Activated CD8-positive, alpha-beta T cell treated with anti-CD3 and anti-CD28 coated beads for 36 hours (primary cell): ENCODE data around the gene AGFG2. TPM values are rescaled to one million over a fixed set of nuclear protein-coding genes. Genes with fewer than 3 reads are reported as not detected.
A peak's percentile ranks its signal among the peaks of the same experiment; 100 is the strongest.

Source experiments
- ATAC-seq: fragments of 200-7000 bp; cut with Tn5 transposase; one replicate; pipeline ENCODE4 v1.10.0; 2021; ENCODE audit warnings: mild to moderate bottlenecking, moderate library complexity
- CTCF ChIA-PET: fragments of 350-600 bp; sonication (Branson Sonifier 250); formaldehyde crosslinking; loops from one replicate; lab custom pipeline; 2021; ENCODE audit warnings: antibody characterized with exemption; lab: Charles Lee
- POLR2A ChIA-PET: fragments of 350-600 bp; sonication (Branson Sonifier 250); formaldehyde crosslinking; loops from one replicate; lab custom pipeline; 2021; ENCODE audit warnings: antibody characterized with exemption; lab: Charles Lee
- DNase-seq: peaks from one replicate; pipeline ENCODE4 v3.0.0-alpha.2; 2020
- H3K27ac Mint-ChIP-seq: one replicate; pipeline ENCODE4 v1.8.0; 2021; ENCODE audit warnings: mild to moderate bottlenecking, mixed read lengths
- H3K27me3 Mint-ChIP-seq: one replicate; pipeline ENCODE4 v1.8.0; 2021; ENCODE audit warnings: mixed read lengths
- H3K36me3 Mint-ChIP-seq: one replicate; pipeline ENCODE4 v1.8.0; 2021; ENCODE audit warnings: low read depth, mixed read lengths
- H3K4me1 Mint-ChIP-seq: one replicate; pipeline ENCODE4 v1.8.0; 2021; ENCODE audit warnings: low read depth, mixed read lengths
- H3K4me3 Mint-ChIP-seq: one replicate; pipeline ENCODE4 v1.8.0; 2021; ENCODE audit warnings: mild to moderate bottlenecking, moderate library complexity, mixed read lengths
- H3K9me3 Mint-ChIP-seq: one replicate; pipeline ENCODE4 v1.8.0; 2021; ENCODE audit warnings: mixed read lengths
- intact Hi-C: fragments of 100-400 bp; cut with micrococcal nuclease; formaldehyde crosslinking; loops from one replicate; pipeline ENCODE4 v1.10.0; 2022
- total RNA-seq, 2 experiments: library from RNA; stranded (reverse); gene quantifications; one replicate each; pipeline ENCODE4 v1.2.3, GENCODE V29; 2021
- TF ChIP-seq, protein P1 (sequence below): fragments of 200-600 bp; IDR thresholded peaks from one replicate; pipeline ENCODE4 v1.8.0; 2022; ENCODE audit warnings: antibody characterized with exemption, mild to moderate bottlenecking

Gene AGFG2
- total RNA-seq, 2 experiments from 2014 or later, result 45.6 to 45.8 TPM

DNA sequence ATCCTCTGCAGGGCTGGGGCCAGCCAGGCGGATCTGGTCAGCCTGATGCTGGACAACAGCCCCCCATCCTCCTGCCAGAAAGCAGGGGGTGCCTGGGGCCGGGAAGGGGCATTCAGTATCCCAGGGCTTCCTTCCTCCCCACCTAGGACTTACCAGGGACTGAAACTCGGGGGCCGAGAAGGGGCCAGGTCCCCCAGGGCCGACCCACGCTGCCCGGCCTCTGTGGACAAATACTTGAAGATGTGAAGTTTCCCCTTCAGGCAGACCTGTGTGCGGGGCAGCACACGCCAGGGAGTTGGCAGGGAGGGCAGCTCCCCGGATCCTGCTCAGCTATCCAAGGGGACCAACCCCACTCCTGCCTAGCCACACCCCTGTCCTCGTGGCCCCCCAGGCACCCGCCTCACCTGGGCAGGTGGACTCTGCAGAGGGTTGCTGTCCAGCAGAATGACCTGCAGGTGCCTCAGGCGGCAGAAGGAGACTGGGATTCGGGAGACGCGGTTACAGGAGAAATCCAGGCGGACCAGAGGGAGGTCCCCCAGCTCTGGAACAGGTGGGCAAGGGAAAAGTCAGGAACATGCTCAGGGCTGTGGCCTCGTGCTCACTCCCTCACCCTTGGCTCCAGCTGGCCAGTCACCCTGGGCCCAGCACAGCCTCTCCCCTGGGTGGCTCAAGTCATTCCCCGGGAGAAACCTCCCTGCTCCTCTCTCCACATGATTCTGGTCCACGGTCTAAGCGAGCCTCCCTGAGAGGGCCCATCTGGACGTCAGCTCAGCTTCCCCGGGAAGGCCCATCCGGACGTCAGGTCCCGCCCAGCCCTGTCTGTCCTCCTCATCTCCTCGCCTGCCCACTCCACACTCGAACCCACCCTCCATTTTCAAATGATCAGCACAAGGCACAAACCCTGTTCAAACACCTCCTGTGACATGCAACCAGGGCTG lies 39.5 kb downstream of the AGFG2 start:
- DNase-seq (no peak), ATAC-seq (no peak)
- Mint-ChIP-seq H3K27ac (no peak overlapping the region), H3K4me1 (peaks cover 12% of the 10 kb centered on the region), H3K4me3 (no peak overlapping the region), H3K9me3 (no peaks in the 10 kb centered on the region), H3K27me3 (no peaks in the 10 kb centered on the region), H3K36me3 (peaks cover 9% of the 10 kb centered on the region)
- POLR2A ChIA-PET, result interaction anchor here (0.8 to 1.0 kb wide), 2 partner anchors 7 to 8 kb away, joined by 3 read pairs; partner anchors contain the start of genes FBXO24 and LRCH4
- TF ChIP-seq, protein P1, sequence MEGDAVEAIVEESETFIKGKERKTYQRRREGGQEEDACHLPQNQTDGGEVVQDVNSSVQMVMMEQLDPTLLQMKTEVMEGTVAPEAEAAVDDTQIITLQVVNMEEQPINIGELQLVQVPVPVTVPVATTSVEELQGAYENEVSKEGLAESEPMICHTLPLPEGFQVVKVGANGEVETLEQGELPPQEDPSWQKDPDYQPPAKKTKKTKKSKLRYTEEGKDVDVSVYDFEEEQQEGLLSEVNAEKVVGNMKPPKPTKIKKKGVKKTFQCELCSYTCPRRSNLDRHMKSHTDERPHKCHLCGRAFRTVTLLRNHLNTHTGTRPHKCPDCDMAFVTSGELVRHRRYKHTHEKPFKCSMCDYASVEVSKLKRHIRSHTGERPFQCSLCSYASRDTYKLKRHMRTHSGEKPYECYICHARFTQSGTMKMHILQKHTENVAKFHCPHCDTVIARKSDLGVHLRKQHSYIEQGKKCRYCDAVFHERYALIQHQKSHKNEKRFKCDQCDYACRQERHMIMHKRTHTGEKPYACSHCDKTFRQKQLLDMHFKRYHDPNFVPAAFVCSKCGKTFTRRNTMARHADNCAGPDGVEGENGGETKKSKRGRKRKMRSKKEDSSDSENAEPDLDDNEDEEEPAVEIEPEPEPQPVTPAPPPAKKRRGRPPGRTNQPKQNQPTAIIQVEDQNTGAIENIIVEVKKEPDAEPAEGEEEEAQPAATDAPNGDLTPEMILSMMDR, result no peak
- intact Hi-C loops, result no loop called here
- CTCF ChIA-PET, result interaction anchor here (0.8 to 1.3 kb wide), 2 partner anchors 14 to 127 kb away, joined by 3 to 4 read pairs; partner anchors contain the start of gene POP7

GRCh38 chr7:100580466-100581283 lies 41.7 kb downstream of the AGFG2 start:
- no peaks in the 10 kb centered on the region for H3K27me3 Mint-ChIP-seq
- ChIA-PET POLR2A (interaction anchor here (1.0 to 1.4 kb wide), 2 partner anchors 10 to 111 kb away, joined by 3 to 4 read pairs; no protein-coding TSS in a partner anchor), CTCF (interaction anchor here (0.8 to 1.0 kb wide), 2 partner anchors 17 to 125 kb away, joined by 3 to 4 read pairs; partner anchors contain the start of gene POP7)
- intact Hi-C loops, result no loop called here
- no peaks in the 10 kb centered on the region for H3K9me3 Mint-ChIP-seq
- no peak for ATAC-seq
- TF ChIP-seq, protein P1, result no peak
- H3K27ac Mint-ChIP-seq, result no peak overlapping the region
- no peak for DNase-seq
- peaks cover 5% of the 10 kb centered on the region for H3K36me3 Mint-ChIP-seq
- peaks cover 20% of the 10 kb centered on the region for H3K4me1 Mint-ChIP-seq
- no peak overlapping the region for H3K4me3 Mint-ChIP-seq

GRCh38 chr7:100582041-100582579 lies 43.1 kb downstream of the AGFG2 start:
- no peaks in the 10 kb centered on the region for H3K9me3 Mint-ChIP-seq
- intact Hi-C loops, result no loop called here
- TF ChIP-seq, protein P1, result no peak
- DNase-seq (no peak), ATAC-seq (no peak)
- peaks cover 5% of the 10 kb centered on the region for H3K36me3 Mint-ChIP-seq
- peak overlapping the region; percentile 98 for H3K4me3 Mint-ChIP-seq
- no peaks in the 10 kb centered on the region for H3K27me3 Mint-ChIP-seq
- H3K4me1 Mint-ChIP-seq, result peaks cover 20% of the 10 kb centered on the region
- H3K27ac Mint-ChIP-seq, result peak overlapping the region; percentile 93
- CTCF ChIA-PET, result interaction anchor here (0.9 to 1.2 kb wide), 6 partner anchors 18 to 113 kb away, joined by 3 to 5 read pairs (median 3); no protein-coding TSS in a partner anchor
- POLR2A ChIA-PET, result interaction anchor here (0.7 to 2.3 kb wide), 4 partner anchors 9 to 478 kb away, joined by 3 to 8 read pairs (median 3); no protein-coding TSS in a partner anchor

DNA sequence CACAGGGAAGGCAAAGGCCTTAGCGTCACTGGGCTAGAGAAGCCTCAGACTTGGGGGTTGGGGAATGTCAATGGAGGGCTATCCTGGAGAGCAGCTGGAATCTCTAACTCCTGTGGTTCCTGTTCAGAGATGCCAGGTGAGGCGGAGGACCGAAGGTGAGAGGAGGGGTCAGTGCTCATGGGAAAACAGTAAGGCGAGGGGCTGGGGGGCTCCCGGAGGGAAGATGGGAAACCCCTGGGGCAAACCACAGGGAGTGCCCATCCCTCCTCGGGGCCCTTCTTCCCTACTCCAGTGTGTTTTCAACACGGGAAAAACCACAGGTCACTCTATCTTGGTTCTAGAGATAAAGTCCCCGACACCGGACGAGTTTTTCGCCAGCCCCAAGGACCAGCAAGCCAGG lies 43.6 kb downstream of the AGFG2 start:
- Mint-ChIP-seq H3K27me3 (no peaks in the 10 kb centered on the region), H3K4me3 (peak overlapping the region; percentile 98), H3K27ac (peak overlapping the region; percentile 93), H3K4me1 (peaks cover 20% of the 10 kb centered on the region), H3K36me3 (peaks cover 5% of the 10 kb centered on the region), H3K9me3 (no peaks in the 10 kb centered on the region)
- intact Hi-C loops, result no loop called here
- CTCF ChIA-PET, result interaction anchor here (1.1 to 6.4 kb wide), 5 partner anchors 19 to 100 kb away, joined by 3 to 39 read pairs (median 5); no protein-coding TSS in a partner anchor
- DNase-seq (no peak), ATAC-seq (no peak)
- POLR2A ChIA-PET, result interaction anchor here (1.0 to 4.9 kb wide), 6 partner anchors 10 to 363 kb away, joined by 4 to 22 read pairs (median 6); partner anchors contain the start of genes NYAP1 and PVRIG
- TF ChIP-seq, protein P1, result no peak
